HG03066 (cell line): ENCODE measurements around the gene MYL11.

Source experiments
- ATAC-seq: cut with Tn5 transposase; IDR thresholded peaks from one replicate; pipeline ENCODE4 v1.9.1; 2021; ENCODE audit warnings: low read depth; ENCODE audit not compliant: unreplicated experiment

Gene MYL11

DNA sequence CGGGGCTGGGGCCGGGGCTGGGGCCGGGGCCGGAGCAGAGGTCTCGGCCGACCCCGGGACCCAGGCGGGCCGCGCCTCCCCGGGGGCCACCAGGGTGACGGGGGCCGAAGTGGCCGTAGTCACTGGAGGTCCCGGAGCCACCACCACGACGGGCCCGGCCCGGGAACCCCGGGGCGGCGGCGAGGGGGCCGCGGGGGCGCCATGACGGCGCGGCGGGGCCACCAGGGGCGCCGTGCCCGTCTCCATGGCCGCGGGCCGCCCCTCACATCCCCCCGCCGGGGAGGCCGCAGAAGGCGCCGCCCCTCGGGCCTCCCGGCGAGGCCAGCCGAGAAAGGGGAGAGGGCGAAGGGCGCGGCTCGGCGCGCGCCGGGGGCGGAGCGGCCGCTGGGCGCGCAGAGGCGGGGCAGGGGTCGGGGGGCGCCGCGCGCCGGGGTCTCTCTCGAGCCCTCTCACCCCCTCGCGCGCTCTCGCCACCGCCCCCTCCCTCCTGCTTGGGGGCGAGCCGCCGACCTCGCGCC, 4.6 kb upstream of the MYL11 start:
- ATAC-seq: no peak

DNA sequence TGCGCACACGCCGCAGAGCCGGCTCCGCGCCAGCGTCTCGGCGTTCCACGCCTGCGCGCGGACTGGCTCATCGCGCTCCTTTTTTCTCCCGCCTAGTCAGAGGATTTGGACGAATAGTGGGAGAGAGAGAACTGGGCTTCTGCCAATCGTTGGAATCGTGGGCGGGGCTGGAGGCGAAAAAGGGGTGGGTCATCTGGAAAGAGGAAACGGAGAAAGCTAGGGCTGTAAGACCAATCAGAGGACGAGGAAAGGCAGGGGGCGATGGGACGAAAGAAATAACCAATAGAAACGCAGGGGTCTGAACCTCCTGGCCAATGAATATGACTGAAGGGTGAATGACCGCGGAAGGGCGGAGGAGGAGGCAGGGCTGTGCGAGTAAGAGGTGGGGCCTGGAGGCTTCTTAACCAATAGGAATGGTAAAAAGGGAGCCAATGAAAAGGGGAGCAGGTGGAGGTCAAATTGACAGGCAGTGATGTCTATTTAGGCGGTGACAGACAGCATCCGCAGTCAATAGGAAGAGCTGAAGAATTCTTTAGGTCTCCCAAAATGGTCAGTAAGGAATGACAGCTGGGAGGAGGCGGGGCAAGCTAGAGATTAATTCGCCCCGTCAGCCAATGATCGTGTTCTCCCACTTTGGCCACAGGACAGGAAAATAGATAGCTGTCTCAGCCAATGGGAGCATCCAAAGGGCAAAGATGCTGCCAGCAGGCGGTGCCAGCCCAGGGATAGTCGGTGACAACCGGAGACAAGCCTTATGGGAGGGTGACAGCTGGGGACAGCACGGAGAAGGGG, 4.0 kb upstream of the MYL11 start, which contains the start of gene TBC1D10B:
TSS of gene TBC1D10B (minus strand) at position 39 of the 792 bp plus-strand sequence. CDS start 311 bp downstream, outside the sequence.
- ATAC-seq: peak; percentile 79

DNA sequence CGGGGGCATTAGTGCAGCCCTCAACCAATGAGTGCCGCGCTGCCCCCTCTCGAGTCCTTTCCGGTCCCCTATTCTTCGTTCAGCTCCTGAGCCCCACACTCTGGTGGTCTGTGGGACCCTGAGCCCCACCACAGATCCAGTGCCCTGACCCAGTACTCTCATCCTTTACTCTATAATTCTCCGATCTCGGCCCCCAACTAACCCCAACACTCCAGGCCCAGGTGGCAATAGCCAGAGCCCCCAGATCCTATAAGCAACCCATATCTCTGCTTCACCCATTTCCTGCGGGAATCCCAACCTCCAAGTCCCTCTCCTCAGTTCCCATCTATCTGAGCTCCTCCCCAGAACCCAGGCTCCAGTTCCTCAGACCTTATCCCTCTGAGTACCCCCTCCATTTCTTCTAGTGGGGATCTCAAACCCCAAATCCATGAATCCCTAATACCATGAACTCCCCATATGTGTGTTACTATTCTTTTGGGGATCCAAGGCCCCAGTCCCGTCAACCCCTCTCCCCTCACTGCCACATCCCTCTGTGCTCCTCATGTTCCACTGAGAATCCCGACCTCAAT, 3.3 kb upstream of the MYL11 start:
- ATAC-seq: no peak

DNA sequence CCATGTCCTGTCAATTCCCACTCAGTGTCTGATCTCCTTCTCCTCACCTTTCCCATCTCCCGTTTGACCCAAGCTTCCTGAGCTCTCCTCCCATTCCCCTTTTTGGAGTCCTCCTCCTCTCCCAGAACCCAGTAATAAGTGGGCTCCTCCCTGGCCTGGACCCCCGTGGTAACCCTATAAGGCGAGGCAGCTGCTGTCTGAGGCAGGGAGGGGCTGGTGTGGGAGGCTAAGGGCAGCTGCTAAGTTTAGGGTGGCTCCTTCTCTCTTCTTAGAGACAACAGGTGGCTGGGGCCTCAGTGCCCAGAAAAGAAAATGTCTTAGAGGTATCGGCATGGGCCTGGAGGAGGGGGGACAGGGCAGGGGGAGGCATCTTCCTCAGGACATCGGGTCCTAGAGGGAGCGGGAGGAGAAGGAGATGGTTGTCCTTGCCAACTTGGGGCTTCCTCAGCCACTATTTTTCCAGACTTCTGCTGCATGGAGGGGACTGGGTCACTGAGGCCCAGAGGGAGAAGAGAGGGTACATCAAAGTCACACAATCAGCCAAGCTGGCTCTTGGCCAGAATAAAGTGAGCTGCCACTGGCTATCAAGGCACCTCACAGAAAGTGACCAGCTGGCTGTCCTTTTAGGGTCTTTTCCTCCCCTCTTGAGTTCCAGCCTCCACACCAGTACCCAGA, 2.4 kb upstream of the MYL11 start:
- no peak for ATAC-seq

DNA sequence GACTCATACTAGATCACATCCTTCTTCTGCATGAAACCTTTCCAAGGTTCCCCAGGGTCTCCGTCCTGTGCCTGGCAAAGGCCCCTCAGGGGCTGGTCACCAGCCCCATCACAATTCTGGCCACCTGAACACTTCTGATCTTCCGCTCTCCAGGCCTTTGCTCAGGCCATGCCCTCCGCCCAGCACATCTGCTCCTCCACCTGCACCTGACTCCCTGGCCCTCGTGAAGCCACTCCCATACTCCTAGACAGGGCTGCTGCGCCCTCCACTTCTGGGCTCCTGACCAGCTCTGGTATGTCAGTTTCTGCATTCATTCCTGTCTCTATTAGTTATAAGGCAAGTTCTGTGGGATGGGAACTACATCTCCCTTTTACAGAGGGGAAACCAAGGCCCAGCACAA, 1.9 kb upstream of the MYL11 start:
- no peak for ATAC-seq

DNA sequence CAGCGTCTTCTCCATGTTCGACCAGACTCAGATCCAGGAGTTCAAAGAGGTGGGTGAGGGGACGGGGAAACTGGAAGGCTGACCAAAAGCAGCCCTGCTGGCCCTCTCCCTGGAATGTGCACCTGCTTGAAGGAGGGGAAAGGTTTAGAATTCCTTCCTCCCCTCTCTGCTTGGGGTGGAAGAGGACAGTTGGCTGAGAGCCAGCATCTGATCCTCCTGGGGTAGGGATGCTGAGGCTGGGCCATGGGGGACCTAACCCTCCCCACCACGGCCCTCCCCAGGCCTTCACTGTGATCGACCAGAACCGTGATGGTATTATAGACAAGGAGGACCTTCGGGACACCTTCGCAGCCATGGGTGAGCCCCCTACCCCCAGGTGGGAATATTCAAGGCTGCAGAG, 1.3 kb downstream of the MYL11 start:
- no peak for ATAC-seq

DNA sequence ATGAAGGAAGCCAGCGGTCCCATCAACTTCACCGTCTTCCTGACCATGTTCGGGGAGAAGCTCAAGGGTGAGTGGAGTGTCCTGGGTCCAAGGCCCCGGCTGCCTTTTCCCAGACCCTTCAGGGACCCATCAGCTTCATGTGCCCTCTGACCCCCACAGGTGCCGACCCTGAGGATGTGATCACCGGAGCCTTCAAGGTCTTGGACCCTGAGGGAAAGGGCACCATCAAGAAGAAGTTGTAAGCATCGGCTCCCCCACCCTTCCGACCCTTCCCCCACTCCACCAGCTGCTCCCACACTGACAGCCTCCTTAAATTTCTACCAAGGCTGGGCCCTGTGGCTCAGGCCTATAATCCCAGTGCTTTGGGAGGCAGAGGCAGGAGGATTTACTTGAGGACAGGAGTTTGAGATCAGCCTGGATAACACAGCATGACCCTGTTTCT, 1.9 kb downstream of the MYL11 start:
- no peak for ATAC-seq

DNA sequence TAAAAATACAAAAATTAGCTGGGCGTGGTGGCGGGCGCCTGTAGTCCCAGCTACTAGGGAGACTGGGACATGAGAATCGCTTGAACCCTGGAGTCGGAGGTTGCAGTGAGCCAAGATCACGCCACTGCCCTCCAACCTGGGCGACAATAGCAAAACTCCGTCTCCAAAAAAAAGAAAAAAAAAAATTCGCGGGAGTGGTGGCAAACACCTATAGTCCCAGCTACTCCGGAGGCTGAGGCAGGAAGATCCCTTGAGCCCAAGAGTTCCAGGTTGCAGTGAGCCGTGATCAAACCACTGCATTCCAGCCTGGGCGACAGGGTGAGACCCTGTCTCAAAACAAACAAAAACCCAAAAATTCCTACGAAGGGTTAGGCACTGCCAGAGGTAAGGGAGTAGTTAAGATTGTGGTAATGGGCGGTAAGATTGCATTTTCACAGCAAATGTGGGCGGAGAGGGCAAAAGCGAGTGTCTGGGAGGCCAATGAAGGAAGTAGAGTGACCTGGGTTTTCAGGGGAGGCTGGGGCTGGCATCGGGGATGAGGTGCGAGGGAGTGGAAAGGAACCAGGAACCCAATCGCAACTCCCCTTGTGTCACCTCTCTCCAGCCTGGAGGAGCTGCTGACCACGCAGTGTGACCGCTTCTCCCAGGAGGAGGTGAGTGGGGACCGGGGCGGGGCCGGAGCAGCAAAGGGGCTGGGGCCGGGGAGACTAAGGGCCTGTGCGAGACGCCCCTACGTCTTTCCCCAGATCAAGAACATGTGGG, 2.6 kb downstream of the MYL11 start:
- no peak for ATAC-seq

DNA sequence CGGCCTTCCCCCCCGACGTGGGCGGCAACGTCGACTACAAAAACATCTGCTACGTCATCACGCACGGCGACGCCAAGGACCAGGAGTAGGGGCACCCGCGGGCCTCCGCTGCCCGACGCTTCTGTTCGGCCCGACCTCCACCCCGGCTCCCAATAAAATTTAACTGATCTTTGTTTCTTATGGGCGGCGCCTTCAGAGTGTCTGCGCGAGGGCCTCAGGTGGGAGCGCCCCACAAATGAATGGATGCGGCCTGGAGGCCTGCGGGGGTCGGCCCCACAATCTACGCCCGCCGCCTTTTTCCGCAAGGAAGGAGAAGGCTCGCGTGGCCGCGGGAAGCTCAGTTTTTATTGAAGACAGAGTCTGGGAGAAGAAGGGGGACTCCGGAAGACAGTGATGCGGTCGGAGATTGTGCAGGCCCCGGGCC, 3.2 kb downstream of the MYL11 start:
- peak; percentile 36 for ATAC-seq

DNA sequence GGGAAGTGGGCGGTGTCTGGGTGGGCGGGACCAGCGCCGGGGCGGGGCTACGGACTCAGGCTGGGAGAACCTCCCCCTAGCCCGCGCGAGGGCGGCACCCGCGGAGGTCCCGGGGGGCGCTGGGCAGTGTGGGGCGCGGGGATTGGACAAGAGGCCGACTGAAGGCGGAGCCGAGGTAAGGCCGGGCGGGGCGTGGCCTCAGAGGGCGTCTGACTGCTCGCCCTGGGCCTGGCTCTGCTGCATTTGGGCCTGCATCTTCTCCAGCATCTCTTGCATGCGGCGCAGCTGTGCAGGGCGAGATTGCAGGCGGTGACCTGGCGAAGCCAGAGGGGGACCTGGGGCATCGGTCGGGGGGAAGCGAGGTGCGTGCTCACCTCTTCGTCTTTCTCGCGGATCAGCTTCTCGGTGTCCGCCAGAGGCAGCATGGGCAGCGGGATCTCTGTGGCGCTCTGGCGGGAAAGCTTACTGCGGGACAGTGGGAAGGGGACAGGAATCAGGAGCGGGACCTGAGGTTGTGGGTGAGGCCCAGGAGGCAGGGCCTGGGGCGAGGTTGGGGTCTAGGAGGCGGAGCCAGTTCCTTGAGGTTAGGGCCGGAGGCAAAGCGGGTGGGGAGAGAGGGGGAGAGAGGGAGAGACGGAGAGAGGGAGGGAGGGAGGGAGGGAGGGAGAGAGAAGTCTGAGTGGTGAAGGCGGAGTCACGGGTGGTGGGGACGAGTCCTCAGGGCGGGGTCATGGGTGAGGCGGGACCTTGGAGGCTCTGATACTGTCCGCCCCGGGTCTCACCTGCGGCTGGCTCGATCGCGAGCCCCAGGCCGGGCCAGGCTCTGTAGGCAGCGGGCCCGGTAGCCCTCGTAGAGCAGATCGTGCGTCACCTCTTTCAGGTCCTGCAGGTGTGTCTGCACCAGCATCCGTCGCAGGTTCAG, 3.9 kb downstream of the MYL11 start:
- peak; percentile 81 for ATAC-seq

DNA sequence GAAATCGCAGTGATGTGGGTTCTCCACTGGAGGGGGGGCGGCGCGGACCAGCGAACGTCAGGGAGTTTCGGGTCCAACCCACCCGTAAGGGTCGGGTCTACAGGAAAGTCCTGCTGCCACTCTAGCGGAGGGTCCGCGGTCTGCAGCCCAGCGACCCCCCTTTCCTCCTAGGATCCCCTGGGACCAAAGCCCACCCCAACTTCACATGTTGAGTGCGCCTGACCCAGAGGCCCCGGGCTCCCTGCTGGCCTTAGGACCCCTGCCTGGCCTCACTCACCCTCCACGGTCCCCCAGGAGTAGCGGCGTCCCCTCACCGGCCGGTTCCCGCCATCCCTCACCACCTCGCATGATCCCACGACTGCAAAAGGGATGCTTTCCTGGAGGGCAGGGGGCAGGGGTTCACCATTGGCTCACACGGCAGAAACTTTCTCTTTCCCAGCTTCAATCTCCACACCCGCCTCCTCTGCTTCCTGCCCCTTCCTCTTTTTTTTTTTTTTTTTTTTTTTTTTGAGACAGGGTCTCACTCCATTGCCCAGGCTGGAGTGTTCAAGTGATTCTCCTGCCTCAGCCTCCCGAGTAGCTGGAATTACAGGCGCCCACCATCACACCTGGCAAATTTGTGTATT, 4.7 kb downstream of the MYL11 start:
- no peak for ATAC-seq

DNA sequence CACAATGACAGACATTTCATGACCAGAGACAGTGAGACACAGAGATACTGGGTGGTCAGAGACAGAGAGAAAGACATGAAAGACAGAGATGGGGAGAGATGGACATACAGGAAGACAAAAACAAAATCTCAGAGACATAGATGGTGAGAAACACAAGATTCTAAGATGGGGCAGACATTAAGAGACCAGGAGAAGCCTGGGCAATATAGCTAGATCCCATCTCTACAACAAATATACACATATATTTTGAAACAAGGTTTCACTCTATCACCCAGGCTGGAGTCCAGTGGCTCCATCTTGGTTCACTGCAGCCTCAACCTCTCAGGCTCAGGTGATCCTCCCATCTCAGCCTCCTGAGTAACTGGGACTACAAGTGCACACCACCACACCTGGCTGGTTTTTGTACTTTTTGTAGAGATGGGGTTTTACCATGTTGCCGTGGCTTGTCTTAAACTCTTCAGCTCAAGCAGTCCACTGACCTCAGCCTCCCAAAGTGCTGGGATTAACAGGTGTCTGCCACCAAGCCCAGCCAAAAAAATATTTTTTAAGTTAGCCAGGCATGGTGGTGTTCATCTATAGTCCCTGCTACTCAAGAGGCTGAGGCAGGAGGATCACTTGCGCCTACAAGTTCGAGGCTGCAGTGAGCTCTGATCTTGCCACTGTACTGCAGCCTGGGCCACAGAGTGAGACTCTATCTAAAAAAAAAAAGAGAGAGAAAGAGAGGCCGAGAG, 5.6 kb downstream of the MYL11 start:
- ATAC-seq: no peak

DNA sequence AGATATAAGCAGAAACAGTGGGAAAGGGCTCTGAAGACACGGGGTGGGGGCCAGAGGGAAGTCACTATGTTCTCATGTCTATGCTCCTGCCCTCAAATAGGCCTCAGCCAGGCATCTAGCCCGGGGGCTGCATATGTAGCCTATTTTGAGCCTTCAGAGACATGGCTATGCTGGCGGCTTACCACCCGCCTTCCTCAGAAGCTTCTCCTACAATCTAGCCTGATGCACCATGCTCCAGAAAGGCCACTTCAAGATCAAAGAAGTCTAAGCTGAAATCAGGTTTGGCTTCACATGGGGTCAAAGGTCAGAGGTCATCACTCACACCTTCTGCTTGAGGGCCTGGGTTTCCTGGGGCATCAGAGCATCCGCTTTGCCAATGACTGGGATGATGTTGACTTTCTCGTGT, 6.2 kb downstream of the MYL11 start:
- no peak for ATAC-seq

DNA sequence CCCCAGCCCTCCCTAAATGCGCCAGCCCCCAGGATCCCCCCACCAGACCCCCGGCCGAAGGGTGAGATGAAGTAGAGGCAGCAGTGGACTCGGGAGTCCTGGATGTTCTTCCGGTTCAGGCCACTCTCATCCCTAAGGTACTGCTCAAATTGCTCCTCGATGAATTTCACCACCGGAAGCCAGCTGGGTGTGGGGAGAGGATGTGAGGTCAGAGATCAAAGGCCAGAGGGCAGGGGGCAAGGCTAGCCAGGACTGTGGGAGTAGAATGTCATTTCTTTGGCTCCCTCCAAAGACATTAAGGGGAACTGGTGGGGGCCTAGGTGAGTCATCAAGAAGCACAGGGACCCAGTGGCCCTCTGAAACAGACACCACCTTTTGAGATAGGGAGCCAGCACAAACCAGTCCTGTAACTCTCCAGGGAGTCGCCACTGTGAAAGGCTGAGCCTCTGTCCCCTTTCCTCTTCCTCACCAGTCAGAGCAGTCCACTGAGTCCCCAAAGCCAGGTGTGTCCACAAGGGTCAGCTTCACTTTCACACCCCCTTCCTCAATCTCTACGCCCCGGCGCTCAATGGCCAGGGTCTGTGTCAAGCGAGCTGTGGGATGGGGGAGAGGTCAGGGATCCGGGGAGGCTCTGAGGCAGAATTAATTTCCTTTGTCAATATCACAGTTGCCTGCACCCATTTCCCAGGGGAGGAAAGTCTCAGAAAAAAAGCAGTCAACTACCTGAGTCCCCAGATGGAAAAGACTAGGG, 6.9 kb downstream of the MYL11 start:
- no peak for ATAC-seq

DNA sequence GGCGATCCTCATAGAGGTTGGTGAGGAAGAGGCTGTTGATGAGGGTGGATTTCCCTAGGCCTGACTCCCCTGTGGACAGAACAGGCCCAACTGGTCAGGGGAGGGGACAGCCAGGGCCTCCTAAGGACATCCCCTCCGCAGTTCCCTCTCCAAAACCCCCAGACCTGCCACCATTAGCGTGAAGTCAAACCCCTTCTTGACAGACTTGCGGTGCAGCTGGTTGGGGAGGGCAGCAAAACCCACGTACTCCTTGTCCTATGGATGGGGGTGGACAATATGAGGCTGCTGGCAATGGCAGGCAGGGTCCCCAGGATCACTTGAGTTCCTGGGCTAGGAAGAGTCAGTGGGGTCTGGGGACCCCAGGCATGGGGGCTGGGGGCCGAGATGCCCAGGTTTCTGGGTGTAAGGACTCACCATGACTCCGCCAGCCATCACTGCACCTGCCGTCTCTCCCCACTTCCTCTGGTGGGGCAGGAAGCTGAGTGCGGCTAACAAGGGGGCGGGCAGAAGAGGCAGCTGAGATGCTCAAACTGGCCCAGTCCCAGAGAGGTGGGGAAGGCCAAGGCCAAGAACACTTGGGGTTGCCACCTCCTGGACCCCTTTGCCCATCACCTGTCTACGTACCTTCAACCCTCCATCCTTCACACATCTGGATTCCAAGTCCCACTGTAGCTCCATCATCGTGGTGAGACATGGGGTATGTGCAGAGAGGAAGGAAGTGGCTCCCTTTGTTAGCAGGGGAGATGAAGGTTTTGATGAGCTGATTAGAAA, 7.7 kb downstream of the MYL11 start, which contains the start of gene SEPTIN1:
TSS of gene SEPTIN1 (minus strand) at position 451 of the 771 bp plus-strand sequence. CDS start at position 432, 19 bp downstream.
- ATAC-seq: no peak

DNA sequence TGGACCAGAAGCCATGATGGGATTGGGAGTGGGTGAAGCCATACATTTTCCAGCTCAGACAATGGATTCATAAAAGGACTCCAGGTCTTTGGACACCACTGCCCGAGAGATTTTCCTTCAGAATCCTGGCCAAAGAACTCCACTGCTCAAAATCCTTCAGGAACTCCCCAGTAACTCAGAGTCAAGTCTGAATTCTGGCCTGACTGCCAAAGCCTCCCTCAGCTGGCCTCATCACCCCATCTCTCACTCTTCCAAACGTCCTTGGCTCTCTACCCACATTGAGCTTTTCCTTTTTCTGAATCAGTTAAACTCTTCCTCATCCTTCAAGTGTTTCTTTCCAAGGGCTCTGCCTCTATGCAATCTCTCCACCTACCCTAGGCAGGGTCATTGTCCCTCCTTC, 8.9 kb downstream of the MYL11 start:
- ATAC-seq: no peak

DNA sequence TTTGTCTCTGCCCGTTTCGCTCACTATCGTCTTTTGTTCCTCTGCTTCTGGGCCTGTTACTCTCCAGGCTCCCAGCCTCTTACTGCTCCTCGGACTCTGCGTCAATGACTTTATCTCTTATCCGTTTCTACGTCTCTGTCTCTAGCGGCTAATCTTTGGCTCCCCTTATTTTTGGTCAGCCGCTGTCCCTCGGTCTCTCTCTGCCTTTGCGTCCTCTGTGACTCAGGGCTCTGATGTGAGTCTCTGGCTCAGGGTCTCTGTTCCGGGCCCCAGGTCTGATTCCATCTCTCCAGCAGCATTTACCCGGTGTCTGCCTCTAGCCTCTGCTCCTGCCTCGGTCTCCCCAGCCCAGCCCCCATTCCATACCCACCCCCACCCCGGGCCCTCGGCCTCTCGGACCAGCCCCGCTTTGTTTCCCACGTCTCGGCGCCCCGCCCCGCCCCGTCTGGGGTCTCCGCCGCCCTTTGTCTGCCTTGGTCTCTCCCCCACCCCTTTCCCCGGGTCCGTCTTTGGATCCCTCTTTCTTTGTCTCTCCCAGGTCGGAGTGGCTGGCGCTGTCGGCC, 20.1 kb downstream of the MYL11 start:
- no peak for ATAC-seq
